GM12878 (cell line): ENCODE measurements around the gene DPYSL4.

Experiments
- ATF3 ChIP-seq: IDR thresholded peaks from 2 replicates; pipeline ENCODE4 v1.6.1; 2011; ENCODE audit warnings: low read depth, mild to moderate bottlenecking, low read length, moderate library complexity, borderline replicate concordance; ENCODE audit errors: extremely low read depth
- BACH1 ChIP-seq: fragments of 450-650 bp; IDR thresholded peaks from 2 replicates; pipeline ENCODE4 v1.6.1; 2017; ENCODE audit warnings: mild to moderate bottlenecking, borderline replicate concordance
- CTCF ChIP-seq, 3 experiments: IDR thresholded peaks in 2 of 3; conservative IDR thresholded peaks in 1 of 3; 2 replicates each; pipeline ENCODE4 v1.5.1; 2011; ENCODE audit warnings: low read depth in 3 of 3, low read length in 3 of 3, mild to moderate bottlenecking in 3 of 3, control low read depth in 2 of 3, moderate library complexity in 2 of 3, inconsistent platforms in 1 of 3, mixed read lengths in 1 of 3; ENCODE audit not compliant: control insufficient read depth in 2 of 3, insufficient read depth in 1 of 3; ENCODE audit errors: extremely low read depth in 1 of 3
- EP300 ChIP-seq, 2 experiments: fragments of 150-350 bp in 1 of 2; IDR thresholded peaks; 2 replicates each; pipeline ENCODE4 v1.6.1; 2011 to 2012; ENCODE audit warnings: low read depth in 2 of 2, low read length in 2 of 2, borderline replicate concordance in 1 of 2, improper control_type of control experiment in 1 of 2, inconsistent platforms in 1 of 2; ENCODE audit not compliant: control insufficient read depth in 1 of 2
- EZH2 ChIP-seq: IDR thresholded peaks from 2 replicates; pipeline ENCODE4 v1.6.1; 2012; ENCODE audit warnings: low read depth, mild to moderate bottlenecking, control low read depth, inconsistent platforms, low read length, borderline replicate concordance; ENCODE audit not compliant: control insufficient read depth
- HDAC6 ChIP-seq: fragments of 200-600 bp; sonication (generic); IDR thresholded peaks from one replicate; pipeline ENCODE4 v1.8.0; 2017; ENCODE audit warnings: antibody characterized with exemption; ENCODE audit not compliant: unreplicated experiment
- NBN ChIP-seq: fragments of 450-650 bp; IDR thresholded peaks from 2 replicates; pipeline ENCODE4 v1.6.1; 2016
- RAD51 ChIP-seq: fragments of 450-650 bp; IDR thresholded peaks from 2 replicates; pipeline ENCODE4 v1.6.1; 2016; ENCODE audit warnings: moderate library complexity, mild to moderate bottlenecking, inconsistent platforms
- SRF ChIP-seq, 2 experiments: IDR thresholded peaks; 2 replicates each; pipeline ENCODE4 v1.6.1; 2011; ENCODE audit warnings: low read depth in 2 of 2, low read length in 2 of 2, mild to moderate bottlenecking in 1 of 2, moderate library complexity in 1 of 2
- USF1 ChIP-seq: IDR thresholded peaks from 2 replicates; pipeline ENCODE4 v1.6.1; 2011; ENCODE audit warnings: borderline replicate concordance, low read depth, mild to moderate bottlenecking, moderate library complexity, mixed read lengths, low read length; ENCODE audit not compliant: insufficient read depth; ENCODE audit errors: extremely low read length
- ZNF274 ChIP-seq: IDR thresholded peaks from one replicate; pipeline ENCODE4 v1.8.0; 2011; ENCODE audit not compliant: insufficient read length, insufficient read depth

- TF ChIP-seq EP300 (IDR thresholded peaks at IDR 0.05; ENCODE audit: borderline replicate concordance in 1 of 2, control insufficient read depth in 1 of 2, low read depth in 2 of 2, low read length in 2 of 2) (no peak), EZH2 (no peak), ATF3 (no peak), NBN (no peak), SRF (IDR thresholded peaks at IDR 0.05; ENCODE audit: low read depth in 2 of 2, low read length in 2 of 2) (no peak), RAD51 (no peak), CTCF (IDR thresholded peaks at IDR 0.05 in 2 of 3, conservative IDR thresholded peaks at IDR 0.05 in 1 of 3; ENCODE audit: control insufficient read depth in 2 of 3, extremely low read depth in 1 of 3, insufficient read depth in 1 of 3, low read depth in 3 of 3, low read length in 3 of 3) (no peak), BACH1 (no peak), HDAC6 (no peak), ZNF274 (no peak), USF1 (no peak)
Measured at GRCh38 chr10:132231656-132232022, 44.9 kb downstream of the DPYSL4 start.
